Peyer's patch (tissue), 4 donors: ENCODE measurements around the gene SLC13A3. TPM values are rescaled to one million over a fixed set of nuclear protein-coding genes. Genes with fewer than 3 reads are reported as not detected.

Source experiments
- DNase-seq, 3 donors: peaks; one replicate each; pipeline ENCODE4 v3.0.0-alpha.2; 2017 to 2019
- H3K27ac ChIP-seq, 4 donors: fragments of 200-600 bp; sonication (generic); one replicate each; pipeline ENCODE4 v1.5.1; 2016 to 2019
- H3K27me3 ChIP-seq, 2 donors: fragments of 200-600 bp; sonication (generic); one replicate each; pipeline ENCODE4 v1.5.1; 2019
- H3K36me3 ChIP-seq, 3 donors: fragments of 200-600 bp; sonication (generic); one replicate each; pipeline ENCODE4 v1.5.1; 2016 to 2019
- H3K4me1 ChIP-seq, 4 donors: fragments of 200-600 bp; sonication (generic); one replicate each; pipeline ENCODE4 v1.5.1; 2016 to 2019
- H3K4me3 ChIP-seq, 4 donors: fragments of 200-600 bp; sonication (generic); 1 replicate in 3 of 4; 2 replicates in 1 of 4; pipeline ENCODE4 v1.5.1; 2016 to 2019; ENCODE audit warnings: mild to moderate bottlenecking in 1 of 4
- H3K9me3 ChIP-seq, 4 donors: fragments of 200-600 bp; sonication (generic); one replicate each; pipeline ENCODE4 v1.5.1; 2016 to 2019; ENCODE audit warnings: mild to moderate bottlenecking in 1 of 4
- POLR2A ChIP-seq, 2 donors: fragments of 450-650 bp; IDR thresholded peaks; one replicate each; pipeline ENCODE4 v1.5.1; 2017; ENCODE audit warnings: antibody characterized with exemption in 2 of 2, mild to moderate bottlenecking in 2 of 2, moderate library complexity in 2 of 2
- total RNA-seq, 4 donors: library from RNA; depleted of rRNA; stranded (reverse); fragments of >200 nt; gene quantifications; one replicate each; pipeline ENCODE4 v1.1.0, GENCODE V29; 2016
- TF ChIP-seq, protein P1 (sequence below), 6 experiments: fragments of 450-650 bp in 4 of 6; fragments of 200-600 bp in 2 of 6; sonication (generic) in 1 of 6; IDR thresholded peaks; one replicate each; pipeline ENCODE4 v1.5.1; 2017 to 2019; ENCODE audit warnings: antibody characterized with exemption in 6 of 6, mild to moderate bottlenecking in 3 of 6, moderate library complexity in 1 of 6

The SLC13A3 gene
- total RNA-seq, 4 donors from 2014 or later, result 1.3 to 10.7 TPM; not detected in 2

DNA sequence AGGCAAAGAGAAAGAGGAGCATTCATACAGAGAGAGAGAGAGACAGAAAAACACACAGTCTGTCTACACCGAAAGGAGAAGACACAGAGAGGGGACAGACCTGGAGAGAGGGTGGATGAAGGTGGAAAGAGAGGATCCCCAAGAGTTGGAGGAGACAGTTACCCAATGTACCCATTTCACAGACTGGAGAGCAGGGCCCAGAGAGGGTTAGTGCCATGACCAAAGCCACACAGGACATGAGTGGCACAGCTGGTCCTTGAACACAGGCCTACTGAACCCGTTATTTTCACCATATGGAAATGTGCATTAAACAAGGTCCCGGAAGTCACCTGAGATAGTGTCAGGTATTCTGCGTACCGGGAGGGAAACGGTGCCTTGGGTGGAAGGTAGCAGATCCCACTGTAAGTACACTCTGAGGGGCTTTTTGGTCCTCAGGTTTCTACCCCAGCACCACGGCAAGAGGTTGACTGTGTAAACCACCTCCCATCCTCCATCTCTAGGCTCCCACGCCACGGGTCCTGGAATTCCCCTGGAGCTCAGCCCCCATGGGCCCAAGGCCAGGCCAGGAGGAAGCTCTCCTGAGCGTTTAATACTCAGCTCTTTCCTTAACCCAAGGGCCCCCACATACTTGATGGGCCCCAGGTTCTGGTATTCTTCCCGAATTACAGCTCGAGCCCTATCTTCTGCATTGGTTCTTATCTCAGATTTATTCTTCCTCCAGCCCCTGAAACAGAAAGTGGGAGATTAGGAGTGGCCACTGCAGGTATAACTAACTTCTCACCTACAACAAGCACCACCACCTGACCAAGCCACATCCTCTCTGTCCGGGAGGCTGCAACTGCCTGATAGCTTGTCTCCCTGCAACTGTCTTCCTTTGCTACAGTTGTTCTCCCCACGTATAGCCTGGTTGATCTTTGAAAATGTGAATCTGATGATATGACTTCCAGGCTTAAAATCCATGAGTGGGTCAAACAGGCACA lies 62.4 kb downstream of the SLC13A3 start:
- Histone ChIP-seq H3K4me3 (no peak overlapping the region), H3K27ac (no peak overlapping the region), H3K9me3 (no peaks in the 10 kb centered on the region), H3K36me3 (no peaks in the 10 kb centered on the region), H3K27me3 (no peaks in the 10 kb centered on the region), H3K4me1 (no peaks in the 10 kb centered on the region)
- DNase-seq, result no peak
- TF ChIP-seq, protein P1, sequence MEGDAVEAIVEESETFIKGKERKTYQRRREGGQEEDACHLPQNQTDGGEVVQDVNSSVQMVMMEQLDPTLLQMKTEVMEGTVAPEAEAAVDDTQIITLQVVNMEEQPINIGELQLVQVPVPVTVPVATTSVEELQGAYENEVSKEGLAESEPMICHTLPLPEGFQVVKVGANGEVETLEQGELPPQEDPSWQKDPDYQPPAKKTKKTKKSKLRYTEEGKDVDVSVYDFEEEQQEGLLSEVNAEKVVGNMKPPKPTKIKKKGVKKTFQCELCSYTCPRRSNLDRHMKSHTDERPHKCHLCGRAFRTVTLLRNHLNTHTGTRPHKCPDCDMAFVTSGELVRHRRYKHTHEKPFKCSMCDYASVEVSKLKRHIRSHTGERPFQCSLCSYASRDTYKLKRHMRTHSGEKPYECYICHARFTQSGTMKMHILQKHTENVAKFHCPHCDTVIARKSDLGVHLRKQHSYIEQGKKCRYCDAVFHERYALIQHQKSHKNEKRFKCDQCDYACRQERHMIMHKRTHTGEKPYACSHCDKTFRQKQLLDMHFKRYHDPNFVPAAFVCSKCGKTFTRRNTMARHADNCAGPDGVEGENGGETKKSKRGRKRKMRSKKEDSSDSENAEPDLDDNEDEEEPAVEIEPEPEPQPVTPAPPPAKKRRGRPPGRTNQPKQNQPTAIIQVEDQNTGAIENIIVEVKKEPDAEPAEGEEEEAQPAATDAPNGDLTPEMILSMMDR (IDR thresholded peaks at IDR 0.05), result no peak
- TF ChIP-seq POLR2A (IDR thresholded peaks at IDR 0.05), result no peak

DNA sequence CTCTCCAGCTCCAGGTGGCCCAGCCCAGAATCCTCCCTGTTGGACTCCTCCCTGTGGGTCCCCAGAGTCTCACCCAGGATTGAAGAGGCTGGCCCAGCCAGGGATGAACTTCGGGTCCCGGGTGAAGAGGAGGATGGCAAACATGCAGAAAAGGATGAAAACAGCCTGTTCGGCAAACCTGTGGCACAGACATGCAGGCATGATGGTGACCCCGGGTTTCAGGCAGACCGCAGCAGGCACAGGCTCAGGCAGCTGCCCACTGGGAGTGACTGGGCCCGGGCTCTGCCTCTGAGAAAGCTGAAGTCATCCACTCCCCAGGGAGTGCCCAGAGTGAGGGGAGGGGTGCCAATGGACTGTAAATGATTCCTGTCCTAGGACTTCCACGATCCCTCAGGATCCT lies 63.3 kb downstream of the SLC13A3 start:
- Histone ChIP-seq H3K9me3 (no peaks in the 10 kb centered on the region), H3K27ac (no peak overlapping the region), H3K36me3 (no peaks in the 10 kb centered on the region), H3K4me1 (no peaks in the 10 kb centered on the region), H3K27me3 (no peaks in the 10 kb centered on the region), H3K4me3 (no peak overlapping the region)
- TF ChIP-seq POLR2A (IDR thresholded peaks at IDR 0.05), result no peak
- TF ChIP-seq, protein P1 (IDR thresholded peaks at IDR 0.05), result no peak
- DNase-seq, result no peak

DNA sequence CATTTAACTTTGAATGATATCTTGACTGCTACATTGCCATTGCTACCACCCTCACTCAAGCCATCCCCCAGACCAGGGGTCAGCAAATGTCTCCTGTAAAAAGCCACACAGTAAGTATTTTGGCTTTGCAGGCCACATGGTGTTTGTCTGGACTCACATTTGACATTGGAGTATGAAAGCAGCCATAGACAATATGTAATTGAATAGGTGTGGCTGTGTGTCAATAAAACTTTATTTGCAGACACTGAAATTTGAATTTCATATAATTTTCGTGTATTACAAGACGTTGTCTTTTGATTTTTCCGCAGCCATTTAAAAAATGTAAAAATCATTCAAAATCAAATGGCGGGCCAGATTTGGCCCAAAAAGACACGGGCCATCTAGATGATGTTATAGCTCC lies 64.5 kb downstream of the SLC13A3 start:
- no peaks in the 10 kb centered on the region for H3K27me3 ChIP-seq
- no peak overlapping the region for H3K27ac ChIP-seq
- no peak overlapping the region for H3K4me3 ChIP-seq
- H3K4me1 ChIP-seq, result no peaks in the 10 kb centered on the region
- H3K36me3 ChIP-seq, result no peaks in the 10 kb centered on the region
- no peaks in the 10 kb centered on the region for H3K9me3 ChIP-seq
- TF ChIP-seq POLR2A (IDR thresholded peaks at IDR 0.05), result no peak
- TF ChIP-seq, protein P1 (IDR thresholded peaks at IDR 0.05), result no peak
- no peak for DNase-seq

DNA sequence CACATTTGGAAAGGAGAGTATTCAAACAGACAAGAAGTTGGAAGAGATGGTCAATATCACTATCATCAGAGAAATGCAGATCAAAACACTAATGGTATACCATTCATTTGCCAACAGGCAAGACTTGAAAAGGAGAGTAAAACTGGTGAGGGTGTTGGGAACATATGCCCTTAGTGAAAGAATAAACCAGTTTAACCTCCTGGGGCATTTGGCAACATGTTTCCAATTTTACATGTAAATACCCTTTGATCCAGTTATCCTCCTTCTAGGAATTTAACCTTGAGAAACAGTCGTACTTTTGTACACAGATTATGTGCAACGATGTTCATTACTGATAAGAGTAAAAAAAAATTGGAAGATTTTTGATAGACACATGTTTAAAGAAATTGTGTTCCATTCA lies 66.8 kb downstream of the SLC13A3 start:
- Histone ChIP-seq H3K9me3 (no peaks in the 10 kb centered on the region), H3K4me1 (no peaks in the 10 kb centered on the region), H3K27me3 (no peaks in the 10 kb centered on the region), H3K4me3 (no peak overlapping the region), H3K36me3 (no peaks in the 10 kb centered on the region), H3K27ac (no peak overlapping the region)
- TF ChIP-seq POLR2A (IDR thresholded peaks at IDR 0.05), result no peak
- TF ChIP-seq, protein P1 (IDR thresholded peaks at IDR 0.05), result no peak
- no peak for DNase-seq

DNA sequence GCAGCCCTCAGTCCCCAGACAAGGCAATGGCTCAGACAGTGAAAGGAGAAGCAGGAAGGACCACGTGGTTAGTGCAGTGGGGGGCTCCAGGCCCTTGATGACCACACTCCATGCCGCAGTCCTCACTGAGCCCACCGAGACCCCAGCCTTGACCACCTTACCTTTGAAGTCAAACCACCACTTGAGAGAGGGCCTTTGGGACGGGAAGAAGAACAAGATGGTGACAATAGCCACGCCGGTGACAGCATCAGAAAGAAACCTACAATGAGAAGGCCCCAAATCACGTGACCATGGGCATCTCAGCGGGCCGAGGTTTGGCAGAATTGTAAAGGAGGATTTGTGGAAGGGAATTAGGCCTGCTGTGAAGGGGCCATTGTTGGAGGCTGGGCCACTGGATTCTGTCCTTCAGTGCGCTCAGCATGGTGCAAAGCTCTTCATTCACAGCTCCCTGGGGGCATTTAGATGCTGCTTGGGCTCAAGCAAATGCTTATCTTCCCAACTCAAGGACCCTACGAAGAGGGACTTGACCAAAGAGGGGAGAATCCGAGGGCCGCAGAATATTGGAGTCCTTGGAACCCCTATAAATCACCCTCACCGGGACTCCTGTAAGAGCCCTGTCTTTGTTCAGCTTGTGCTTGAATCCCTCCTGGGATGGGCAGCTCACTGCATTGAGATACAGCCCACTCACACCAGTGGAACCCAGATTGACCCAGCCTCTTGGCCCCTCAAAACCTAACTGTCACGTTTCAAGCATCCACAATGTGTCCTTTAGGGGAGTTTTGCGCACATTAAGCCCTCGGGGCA lies 67.6 kb downstream of the SLC13A3 start:
- H3K27ac ChIP-seq, result no peak overlapping the region
- TF ChIP-seq POLR2A (IDR thresholded peaks at IDR 0.05), result no peak
- TF ChIP-seq, protein P1 (IDR thresholded peaks at IDR 0.05), result no peak
- H3K27me3 ChIP-seq, result no peaks in the 10 kb centered on the region
- no peaks in the 10 kb centered on the region for H3K36me3 ChIP-seq
- no peaks in the 10 kb centered on the region for H3K9me3 ChIP-seq
- no peak overlapping the region for H3K4me3 ChIP-seq
- no peaks in the 10 kb centered on the region for H3K4me1 ChIP-seq
- peak in 1 of 3 donors; percentile 17 for DNase-seq
